ENCODE measurements around the gene LRGUK. TPM values are rescaled to one million over a fixed set of nuclear protein-coding genes. Genes with fewer than 3 reads are reported as not detected.

LRGUK gene
- total RNA-seq, 1 donor from 2014 or later, result 0.20 TPM

- H3K27ac Mint-ChIP-seq (ENCODE audit: unreplicated experiment), result no peak overlapping the region
- no peaks in the 10 kb centered on the region for H3K36me3 Mint-ChIP-seq (ENCODE audit: low read depth)
- H3K4me3 Mint-ChIP-seq (ENCODE audit: unreplicated experiment), result no peak overlapping the region
- H3K9me3 Mint-ChIP-seq (ENCODE audit: low read depth), result peaks cover 4% of the 10 kb centered on the region
- H3K27me3 Mint-ChIP-seq (ENCODE audit: low read depth), result no peaks in the 10 kb centered on the region
- no peaks in the 10 kb centered on the region for H3K4me1 Mint-ChIP-seq (ENCODE audit: low read depth)
- TF ChIP-seq, protein P1, sequence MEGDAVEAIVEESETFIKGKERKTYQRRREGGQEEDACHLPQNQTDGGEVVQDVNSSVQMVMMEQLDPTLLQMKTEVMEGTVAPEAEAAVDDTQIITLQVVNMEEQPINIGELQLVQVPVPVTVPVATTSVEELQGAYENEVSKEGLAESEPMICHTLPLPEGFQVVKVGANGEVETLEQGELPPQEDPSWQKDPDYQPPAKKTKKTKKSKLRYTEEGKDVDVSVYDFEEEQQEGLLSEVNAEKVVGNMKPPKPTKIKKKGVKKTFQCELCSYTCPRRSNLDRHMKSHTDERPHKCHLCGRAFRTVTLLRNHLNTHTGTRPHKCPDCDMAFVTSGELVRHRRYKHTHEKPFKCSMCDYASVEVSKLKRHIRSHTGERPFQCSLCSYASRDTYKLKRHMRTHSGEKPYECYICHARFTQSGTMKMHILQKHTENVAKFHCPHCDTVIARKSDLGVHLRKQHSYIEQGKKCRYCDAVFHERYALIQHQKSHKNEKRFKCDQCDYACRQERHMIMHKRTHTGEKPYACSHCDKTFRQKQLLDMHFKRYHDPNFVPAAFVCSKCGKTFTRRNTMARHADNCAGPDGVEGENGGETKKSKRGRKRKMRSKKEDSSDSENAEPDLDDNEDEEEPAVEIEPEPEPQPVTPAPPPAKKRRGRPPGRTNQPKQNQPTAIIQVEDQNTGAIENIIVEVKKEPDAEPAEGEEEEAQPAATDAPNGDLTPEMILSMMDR (IDR thresholded peaks at IDR 0.05), result no peak
- no peak for DNase-seq (ENCODE audit: low spot score)
These were observed 82.3 kb downstream of the LRGUK start for GRCh38 chr7:134209322-134210015.

GRCh38 chr7:134210227-134210626 is 83.1 kb downstream of the LRGUK start:
- H3K4me3 Mint-ChIP-seq (ENCODE audit: unreplicated experiment), result no peak overlapping the region
- TF ChIP-seq, protein P1 (IDR thresholded peaks at IDR 0.05), result no peak
- H3K27ac Mint-ChIP-seq (ENCODE audit: unreplicated experiment), result no peak overlapping the region
- H3K9me3 Mint-ChIP-seq (ENCODE audit: low read depth), result no peaks in the 10 kb centered on the region
- no peaks in the 10 kb centered on the region for H3K4me1 Mint-ChIP-seq (ENCODE audit: low read depth)
- H3K36me3 Mint-ChIP-seq (ENCODE audit: low read depth), result no peaks in the 10 kb centered on the region
- no peak for DNase-seq (ENCODE audit: low spot score)
- H3K27me3 Mint-ChIP-seq (ENCODE audit: low read depth), result no peaks in the 10 kb centered on the region

DNA sequence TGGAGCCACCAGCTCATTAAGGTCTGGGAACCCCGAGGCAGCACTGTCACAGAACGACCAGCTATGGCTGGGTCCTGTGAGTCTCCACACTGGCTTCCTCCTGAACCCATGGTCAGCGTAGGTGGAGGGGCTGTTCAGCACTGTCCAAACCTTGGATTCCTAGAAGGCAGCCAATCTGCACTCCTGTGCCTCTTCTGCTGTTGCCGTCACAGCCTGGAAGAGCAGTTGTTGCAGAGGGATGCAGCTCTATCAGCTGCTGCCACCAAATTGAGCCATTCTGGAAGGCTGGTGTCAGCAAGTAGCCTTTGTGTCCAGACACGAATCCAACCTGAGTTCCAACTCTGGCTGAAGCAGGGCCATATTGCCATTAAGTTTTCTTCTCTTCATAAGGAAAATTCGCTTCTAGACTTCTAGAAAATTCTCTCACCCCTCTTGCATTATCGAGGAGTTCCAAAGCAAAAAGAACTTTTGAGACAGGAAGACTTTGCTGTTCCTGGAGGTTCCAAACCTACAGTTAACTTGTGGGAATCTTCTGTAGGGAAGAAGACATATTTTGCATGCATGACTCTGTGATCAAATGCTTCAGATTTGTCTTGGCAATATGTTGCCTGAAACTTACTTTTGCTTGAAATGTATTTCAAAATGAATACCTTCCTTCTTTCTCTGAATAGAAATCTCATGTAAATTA is 84.0 kb downstream of the LRGUK start:
- Mint-ChIP-seq H3K36me3 (ENCODE audit: low read depth) (no peaks in the 10 kb centered on the region), H3K27ac (ENCODE audit: unreplicated experiment) (no peak overlapping the region), H3K9me3 (ENCODE audit: low read depth) (no peaks in the 10 kb centered on the region), H3K27me3 (ENCODE audit: low read depth) (no peaks in the 10 kb centered on the region), H3K4me3 (ENCODE audit: unreplicated experiment) (no peak overlapping the region), H3K4me1 (ENCODE audit: low read depth) (no peaks in the 10 kb centered on the region)
- no peak for DNase-seq (ENCODE audit: low spot score)
- TF ChIP-seq, protein P1 (IDR thresholded peaks at IDR 0.05), result no peak

GRCh38 chr7:134211817-134212216 is 84.7 kb downstream of the LRGUK start:
- no peaks in the 10 kb centered on the region for H3K36me3 Mint-ChIP-seq (ENCODE audit: low read depth)
- H3K9me3 Mint-ChIP-seq (ENCODE audit: low read depth), result no peaks in the 10 kb centered on the region
- no peak overlapping the region for H3K27ac Mint-ChIP-seq (ENCODE audit: unreplicated experiment)
- no peak for DNase-seq (ENCODE audit: low spot score)
- H3K27me3 Mint-ChIP-seq (ENCODE audit: low read depth), result no peaks in the 10 kb centered on the region
- TF ChIP-seq, protein P1 (IDR thresholded peaks at IDR 0.05), result no peak
- no peak overlapping the region for H3K4me3 Mint-ChIP-seq (ENCODE audit: unreplicated experiment)
- H3K4me1 Mint-ChIP-seq (ENCODE audit: low read depth), result no peaks in the 10 kb centered on the region

DNA sequence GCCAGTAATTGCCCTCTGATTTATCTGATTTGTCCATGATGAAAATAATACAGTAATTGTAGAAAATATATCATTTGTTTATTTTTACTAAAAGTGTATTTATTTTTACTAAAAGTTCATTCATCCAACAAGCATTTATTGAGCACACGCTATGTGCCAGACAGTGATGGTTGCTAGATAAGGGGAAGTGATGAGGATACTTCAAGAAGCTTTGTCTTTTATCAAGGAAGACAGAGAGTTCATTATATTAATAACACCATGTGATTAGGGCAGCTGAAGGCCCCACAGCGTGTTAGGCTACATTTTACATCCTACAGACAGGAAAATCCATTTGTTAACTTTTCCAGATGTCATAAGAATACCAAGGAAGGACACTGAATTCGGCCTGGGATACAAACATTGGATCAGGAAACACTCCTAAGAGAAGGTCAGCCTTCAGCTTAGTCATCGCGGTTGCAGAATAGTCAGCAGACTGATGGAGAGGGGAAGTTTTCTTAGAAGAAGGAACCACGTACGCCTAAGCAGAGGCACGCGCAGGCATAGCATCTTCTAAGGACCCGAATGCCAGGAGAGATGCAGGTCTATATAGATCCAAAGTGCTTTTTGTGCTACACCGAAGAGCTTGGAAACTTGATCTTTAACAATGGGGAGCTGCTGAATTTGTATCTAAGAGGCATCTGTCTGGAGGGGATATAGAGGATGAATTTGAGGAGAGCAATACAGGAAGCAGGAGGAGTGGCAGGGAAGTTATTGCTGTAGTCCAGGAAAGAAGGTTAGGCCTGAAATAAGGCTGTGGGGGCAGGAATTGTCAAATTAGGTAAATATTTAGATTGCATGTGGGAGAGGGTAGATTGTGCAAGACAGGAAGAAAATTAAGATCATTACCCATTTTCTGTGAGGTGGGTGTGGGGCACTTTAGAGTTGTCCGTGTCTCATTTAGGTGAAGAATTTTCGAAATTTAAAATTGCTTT is 85.7 kb downstream of the LRGUK start:
- Mint-ChIP-seq H3K36me3 (ENCODE audit: low read depth) (no peaks in the 10 kb centered on the region), H3K9me3 (ENCODE audit: low read depth) (no peaks in the 10 kb centered on the region), H3K27ac (ENCODE audit: unreplicated experiment) (no peak overlapping the region), H3K27me3 (ENCODE audit: low read depth) (no peaks in the 10 kb centered on the region), H3K4me1 (ENCODE audit: low read depth) (no peaks in the 10 kb centered on the region), H3K4me3 (ENCODE audit: unreplicated experiment) (no peak overlapping the region)
- TF ChIP-seq, protein P1 (IDR thresholded peaks at IDR 0.05), result no peak
- DNase-seq (ENCODE audit: low spot score), result no peak

Data from chondrocyte (in vitro differentiated cells).